CD14-positive monocyte (primary cell): Measurements from ENCODE around the gene SPATA32. TPM values are rescaled to one million over a fixed set of nuclear protein-coding genes. Genes with fewer than 3 reads are reported as not detected.
A peak's percentile ranks its signal among the peaks of the same experiment; 100 is the strongest.

Experiments used
- DNase-seq, 3 donors: peaks; one replicate each; pipeline ENCODE4 v3.0.0-alpha.2; 2011 to 2022
- H2AFZ ChIP-seq: 2 replicates; pipeline ENCODE4 v1.6.0; 2012; ENCODE audit warnings: mild to moderate bottlenecking, low read depth, low read length, inconsistent platforms; ENCODE audit not compliant: insufficient read depth, poor library complexity, severe bottlenecking
- H3K27ac ChIP-seq, 2 donors: 1 replicate in 1 of 2; 2 replicates in 1 of 2; pipeline ENCODE4 v1.5.1; 2012 to 2013; ENCODE audit warnings: low read length in 2 of 2, control low read depth in 1 of 2, inconsistent platforms in 1 of 2, low read depth in 1 of 2, mild to moderate bottlenecking in 1 of 2
- H3K27me3 ChIP-seq, 2 donors: one replicate each; pipeline versions ENCODE4 v1.6.0 to v1.6.1; 2011 to 2013; ENCODE audit warnings: low read length in 2 of 2; ENCODE audit not compliant: control insufficient read depth in 2 of 2, insufficient read depth in 2 of 2
- H3K36me3 ChIP-seq, 2 donors: replicated peaks in 1 of 2; 1 replicate in 1 of 2; 2 replicates in 1 of 2; pipeline versions ENCODE4 v1.5.1 to v1.6.1; 2012 to 2013; ENCODE audit warnings: low read length in 2 of 2, control low read depth in 1 of 2, inconsistent platforms in 1 of 2, mild to moderate bottlenecking in 1 of 2; ENCODE audit not compliant: insufficient read depth in 2 of 2, control insufficient read depth in 1 of 2
- H3K4me1 ChIP-seq, 2 donors: 1 replicate in 1 of 2; 2 replicates in 1 of 2; pipeline versions ENCODE4 v1.5.1 to v1.6.1; 2012 to 2013; ENCODE audit warnings: low read length in 2 of 2, control low read depth in 1 of 2, inconsistent platforms in 1 of 2, mild to moderate bottlenecking in 1 of 2, moderate library complexity in 1 of 2; ENCODE audit not compliant: insufficient read depth in 2 of 2, control insufficient read depth in 1 of 2
- H3K4me2 ChIP-seq: replicated peaks from 2 replicates; pipeline ENCODE3; 2012; ENCODE audit warnings: low read length, moderate library complexity, mild to moderate bottlenecking; ENCODE audit not compliant: poor library complexity, severe bottlenecking; ENCODE audit errors: extremely low read depth
- H3K4me3 ChIP-seq, 3 experiments: fragments of 200-600 bp in 1 of 3; sonication (generic) in 1 of 3; replicated peaks in 1 of 3; 1 replicate in 2 of 3; 2 replicates in 1 of 3; pipeline ENCODE4 v1.5.1; 2011 to 2013; ENCODE audit warnings: low read length in 3 of 3, mild to moderate bottlenecking in 3 of 3, control low read depth in 2 of 3, low read depth in 2 of 3, inconsistent platforms in 1 of 3, moderate library complexity in 1 of 3
- H3K79me2 ChIP-seq: 2 replicates; pipeline ENCODE4 v1.6.0; 2012; ENCODE audit warnings: mild to moderate bottlenecking, control low read depth, inconsistent platforms, low read length, moderate library complexity; ENCODE audit not compliant: insufficient read depth
- H3K9ac ChIP-seq: 2 replicates; pipeline ENCODE4 v1.6.0; 2017; ENCODE audit warnings: low read length, mild to moderate bottlenecking; ENCODE audit not compliant: insufficient read depth, poor library complexity, severe bottlenecking
- H3K9me3 ChIP-seq, 2 donors: replicated peaks in 1 of 2; 1 replicate in 1 of 2; 2 replicates in 1 of 2; pipeline versions ENCODE4 v1.5.1 to v1.6.1; 2012 to 2013; ENCODE audit warnings: low read length in 2 of 2, control low read depth in 1 of 2; ENCODE audit not compliant: control insufficient read depth in 1 of 2, insufficient read depth in 1 of 2
- H4K20me1 ChIP-seq: 2 replicates; pipeline ENCODE4 v1.6.0; 2012; ENCODE audit warnings: mild to moderate bottlenecking, low read length, control low read depth, moderate library complexity; ENCODE audit not compliant: insufficient read depth
- H3K27ac Mint-ChIP-seq, 7 donors: one replicate each; pipeline ENCODE4 v1.8.0; 2020; ENCODE audit warnings: mild to moderate bottlenecking in 7 of 7, mixed read lengths in 7 of 7, moderate library complexity in 6 of 7, inconsistent platforms in 2 of 7
- H3K27me3 Mint-ChIP-seq, 3 donors: one replicate each; pipeline ENCODE4 v1.8.0; 2021 to 2022; ENCODE audit warnings: low read depth in 3 of 3, mild to moderate bottlenecking in 3 of 3, mixed read lengths in 3 of 3, moderate library complexity in 3 of 3, inconsistent platforms in 1 of 3
- H3K36me3 Mint-ChIP-seq, 2 donors: one replicate each; pipeline ENCODE4 v1.8.0; 2020; ENCODE audit warnings: mixed read lengths in 2 of 2, inconsistent platforms in 1 of 2, mild to moderate bottlenecking in 1 of 2
- H3K4me1 Mint-ChIP-seq: one replicate; pipeline ENCODE4 v1.8.0; 2020; ENCODE audit warnings: mild to moderate bottlenecking, mixed read lengths
- H3K4me3 Mint-ChIP-seq, 2 donors: one replicate each; pipeline ENCODE4 v1.8.0; 2020; ENCODE audit warnings: mild to moderate bottlenecking in 2 of 2, mixed read lengths in 2 of 2, moderate library complexity in 1 of 2
- H3K9me3 Mint-ChIP-seq, 7 donors: one replicate each; pipeline ENCODE4 v1.8.0; 2020 to 2022; ENCODE audit warnings: mixed read lengths in 7 of 7, mild to moderate bottlenecking in 6 of 7, moderate library complexity in 6 of 7, inconsistent platforms in 2 of 7
- CTCF ChIP-seq: fragments of 200-600 bp; IDR thresholded peaks from one replicate; pipeline ENCODE4 v1.8.0; 2022; ENCODE audit warnings: antibody characterized with exemption, mild to moderate bottlenecking
- WGBS: methylation state at CpG from one replicate; pipeline ENCODE4 v1.1.5; 2013; ENCODE audit warnings: missing lambda C conversion rate; ENCODE audit not compliant: insufficient coverage; 5-methylcytosine and 5-hydroxymethylcytosine counted together
- intact Hi-C, 2 donors: fragments of 100-400 bp; cut with micrococcal nuclease; formaldehyde crosslinking; loops; one replicate each; pipeline versions ENCODE4 v1.15.0 to v1.15.1; 2023
- polyA plus RNA-seq, 3 donors: library from polyadenylated mRNA; depleted of rRNA in 1 of 3; unstranded in 2 of 3; stranded (reverse) in 1 of 3; fragments of 300-500 nt in 2 of 3; fragments of >200 nt in 1 of 3; fragmentation: Illumina TruSeq in 2 of 3; gene quantifications; 1 replicate in 2 of 3; 2 replicates in 1 of 3; pipeline ENCODE4 v1.2.3, GENCODE V29; 2012 to 2021

Gene SPATA32
- polyA plus RNA-seq, 3 donors: not detected

- Histone ChIP-seq H3K9me3 (no peaks in the 10 kb centered on the region), H3K4me2 (peak overlapping the region; percentile 64), H4K20me1 (peaks cover 15% of the 10 kb centered on the region), H3K79me2 (peaks cover 87% of the 10 kb centered on the region), H3K36me3 (peaks cover 7 to 12% of the 10 kb centered on the region in 2 donors), H3K27me3 (no peaks in the 10 kb centered on the region), H3K9ac (no peak overlapping the region), H3K27ac (peak overlapping the region; percentile 64 to 75), H2AFZ (no peak overlapping the region), H3K4me1 (peaks cover 99 to 100% of the 10 kb centered on the region in 2 donors), H3K4me3 (peak overlapping the region in 1 of 3 experiments; percentile 46)
- WGBS: 0% methylated on average over 1 of the region's 3 CpGs
- peak; percentile 37 to 53 (median 43) for DNase-seq
- peak overlapping the region; percentile 80 to 95 (median 87) for H3K27ac Mint-ChIP-seq
- H3K27me3 Mint-ChIP-seq: peaks cover 0 to 3% (median 0%) of the 10 kb centered on the region in 3 donors
- H3K4me1 Mint-ChIP-seq: peaks cover 91% of the 10 kb centered on the region
- intact Hi-C loops: loop anchor here in 1 of 2 donors (5.0 to 10.0 kb wide), 2 partner anchors 33 to 166 kb away; partner anchors contain the start of gene HEXIM1
- peak overlapping the region; percentile 62 to 71 for H3K4me3 Mint-ChIP-seq
- H3K9me3 Mint-ChIP-seq: peaks cover 0 to 2% (median 0%) of the 10 kb centered on the region in 7 donors
- H3K36me3 Mint-ChIP-seq: peaks cover 33 to 54% of the 10 kb centered on the region in 2 donors
- no peak for TF ChIP-seq CTCF
Measured at GRCh38 chr17:45310380-45311324, 48.8 kb upstream of the SPATA32 start.

GRCh38 chr17:45309400-45309799 is 47.5 kb upstream of the SPATA32 start:
- Histone ChIP-seq H3K9ac (no peak overlapping the region), H3K4me2 (no peak overlapping the region), H3K4me3 (no peak overlapping the region), H3K27me3 (no peaks in the 10 kb centered on the region), H3K79me2 (peaks cover 86% of the 10 kb centered on the region), H2AFZ (no peak overlapping the region), H3K4me1 (peaks cover 90 to 99% of the 10 kb centered on the region in 2 donors), H4K20me1 (peaks cover 14% of the 10 kb centered on the region), H3K9me3 (no peaks in the 10 kb centered on the region), H3K36me3 (peaks cover 9 to 14% of the 10 kb centered on the region in 2 donors), H3K27ac (peak overlapping the region in 1 of 2 donors; percentile 93)
- Mint-ChIP-seq H3K27ac (peak overlapping the region in 5 of 7 donors; percentile 23 to 100 (median 56)), H3K36me3 (peaks cover 35 to 58% of the 10 kb centered on the region in 2 donors), H3K4me3 (no peak overlapping the region), H3K4me1 (peaks cover 88% of the 10 kb centered on the region), H3K27me3 (no peaks in the 10 kb centered on the region), H3K9me3 (peaks cover 0 to 2% (median 0%) of the 10 kb centered on the region in 7 donors)
- no peak for TF ChIP-seq CTCF
- intact Hi-C loops: no loop called here
- DNase-seq: no peak
- 95% methylated on average over 4 of the region's 4 CpGs for WGBS
